Endothelial cell of umbilical vein (primary cell): ENCODE measurements around the gene PRDM11. TPM values are rescaled to one million over a fixed set of nuclear protein-coding genes. Genes with fewer than 3 reads are reported as not detected.

Source experiments
- BruUV-seq: library from RNA; stranded (reverse); fragments of 400-500 nt; replicated peaks from 2 replicates; lab custom pipeline; 2021; lab: Mats Ljungman, UMichigan
- CTCF ChIA-PET: fragments of 300-600, 350-600 bp; sonication (Branson Sonifier 250); formaldehyde crosslinking; loops from one replicate; lab custom pipeline; 2021; ENCODE audit warnings: antibody characterized with exemption, inconsistent platforms; lab: Charles Lee
- POLR2A ChIA-PET: fragments of 300-600, 350-600 bp; sonication (Branson Sonifier 250); formaldehyde crosslinking; loops from one replicate; lab custom pipeline; 2021; ENCODE audit warnings: antibody characterized with exemption, inconsistent platforms; lab: Charles Lee
- DNase-seq: peaks from one replicate; pipeline ENCODE4 v3.0.0-alpha.2; 2011; ENCODE audit warnings: low read depth, low spot score
- FAIRE-seq: peaks from 2 replicates; lab custom pipeline; 2011; peaks lifted over from hg19 to GRCh38; lab: Jason Lieb, UNC
- H2AFZ ChIP-seq: 2 replicates; pipeline ENCODE4 v1.6.0; 2012; ENCODE audit warnings: low read depth, low read length, control low read depth, inconsistent platforms
- H3K27ac ChIP-seq: 2 replicates; pipeline ENCODE4 v1.5.1; 2011; ENCODE audit warnings: low read depth, mild to moderate bottlenecking, control low read depth, low read length, moderate library complexity; ENCODE audit not compliant: insufficient read depth
- H3K27me3 ChIP-seq, 2 experiments: 2 replicates each; pipeline versions ENCODE4 v1.6.0 to v1.6.1; 2011; ENCODE audit warnings: low read length in 2 of 2, mixed read lengths in 1 of 2; ENCODE audit not compliant: control insufficient read depth in 2 of 2, insufficient read depth in 2 of 2
- H3K36me3 ChIP-seq, 2 experiments: 2 replicates in 1 of 2; 3 replicates in 1 of 2; pipeline ENCODE4 v1.5.1; 2011; ENCODE audit warnings: low read length in 2 of 2, mild to moderate bottlenecking in 1 of 2, moderate library complexity in 1 of 2; ENCODE audit not compliant: control insufficient read depth in 2 of 2, insufficient read depth in 2 of 2; ENCODE audit errors: extremely low read depth in 1 of 2
- H3K4me1 ChIP-seq: 3 replicates; pipeline ENCODE4 v1.5.1; 2011; ENCODE audit warnings: mild to moderate bottlenecking, low read length; ENCODE audit not compliant: control insufficient read depth, insufficient read depth; ENCODE audit errors: extremely low read depth
- H3K4me2 ChIP-seq: 2 replicates; pipeline ENCODE4 v1.6.1; 2011; ENCODE audit warnings: low read length, control low read depth, mixed read lengths; ENCODE audit not compliant: insufficient read depth
- H3K4me3 ChIP-seq, 3 experiments: fragments of 200-600 bp in 1 of 3; sonication (generic), shearing (Covaris generic) in 1 of 3; replicated peaks in 1 of 3; 2 replicates each; pipeline ENCODE4 v1.5.1; 2011 to 2016; ENCODE audit warnings: control low read depth in 3 of 3, low read length in 3 of 3, mild to moderate bottlenecking in 2 of 3, inconsistent platforms in 1 of 3, low read depth in 1 of 3, moderate library complexity in 1 of 3; ENCODE audit not compliant: insufficient read depth in 1 of 3
- H3K79me2 ChIP-seq: 2 replicates; pipeline ENCODE4 v1.6.0; 2012; ENCODE audit warnings: low read length, inconsistent platforms; ENCODE audit not compliant: control insufficient read depth, insufficient read depth
- H3K9ac ChIP-seq: replicated peaks from 2 replicates; pipeline ENCODE3; 2011; ENCODE audit warnings: low read length, control low read depth; ENCODE audit not compliant: insufficient read depth; ENCODE audit errors: extremely low read depth
- H3K9me1 ChIP-seq: replicated peaks from 3 replicates; pipeline ENCODE4 v1.6.0; 2011; ENCODE audit warnings: mild to moderate bottlenecking, low read length; ENCODE audit not compliant: control insufficient read depth, insufficient read depth; ENCODE audit errors: extremely low read depth
- H3K9me3 ChIP-seq: replicated peaks from 2 replicates; pipeline ENCODE4 v1.5.1; 2012; ENCODE audit warnings: low read length, inconsistent platforms; ENCODE audit not compliant: control insufficient read depth, insufficient read depth
- H4K20me1 ChIP-seq: replicated peaks from 2 replicates; pipeline ENCODE3; 2011; ENCODE audit warnings: mild to moderate bottlenecking, low read length; ENCODE audit not compliant: control insufficient read depth, insufficient read depth; ENCODE audit errors: extremely low read depth
- FOS ChIP-seq: IDR thresholded peaks from 2 replicates; pipeline ENCODE4 v1.6.1; 2011; ENCODE audit warnings: mild to moderate bottlenecking, low read length, moderate library complexity, borderline replicate concordance; ENCODE audit not compliant: insufficient read depth
- GATA2 ChIP-seq: IDR thresholded peaks from 2 replicates; pipeline ENCODE4 v1.7.0; 2011; ENCODE audit warnings: low read depth, mild to moderate bottlenecking, moderate library complexity, mixed read lengths, low read length; ENCODE audit not compliant: insufficient read length, insufficient read depth
- JUN ChIP-seq: IDR thresholded peaks from 2 replicates; pipeline ENCODE4 v1.6.1; 2011; ENCODE audit warnings: borderline replicate concordance, low read depth; ENCODE audit not compliant: insufficient read length, insufficient read depth
- POLR2AphosphoS5 ChIP-seq: IDR thresholded peaks from 2 replicates; pipeline ENCODE4 v1.6.1; 2012; ENCODE audit warnings: low read depth, mild to moderate bottlenecking, control low read depth, low read length, moderate library complexity; ENCODE audit not compliant: insufficient read depth
- dilution Hi-C: fragments of 300-500 bp; cut with MboI; formaldehyde crosslinking; loops from one replicate; pipeline ENCODE4 v1.15.0; 2019; ENCODE audit warnings: low sequenced_read_pairs; ENCODE audit not compliant: extremely low pct_ligation_motif_present
- intact Hi-C: fragments of 100-400 bp; cut with micrococcal nuclease; formaldehyde crosslinking; loops from one replicate; pipeline ENCODE4 v1.10.0; 2022
- polyA plus RNA-seq, 4 experiments: library from polyadenylated mRNA; depleted of rRNA in 3 of 4; stranded (reverse) in 3 of 4; unstranded in 1 of 4; fragments of >200 nt; gene quantifications; 2 replicates each; pipeline versions ENCODE4 v1.2.1 to v1.2.3, GENCODE V29; 2011 to 2012; ENCODE audit warnings: missing spikeins in 1 of 4
- total RNA-seq: library from RNA; stranded (reverse); gene quantifications from 2 replicates; pipeline ENCODE4 v1.2.3, GENCODE V29; 2021
- TF ChIP-seq, protein P1 (sequence below): IDR thresholded peaks from 2 replicates; pipeline ENCODE4 v1.6.1; 2011; ENCODE audit not compliant: insufficient read depth, insufficient read length
- TF ChIP-seq, protein P2 (sequence below), 2 donors: IDR thresholded peaks; 1 replicate in 1 of 2; 2 replicates in 1 of 2; pipeline ENCODE4 v1.5.1; 2011; ENCODE audit warnings: low read length in 2 of 2, mild to moderate bottlenecking in 2 of 2, moderate library complexity in 2 of 2, control low read depth in 1 of 2, inconsistent platforms in 1 of 2, low read depth in 1 of 2; ENCODE audit not compliant: insufficient read depth in 1 of 2; ENCODE audit errors: extremely low read depth in 1 of 2

Gene PRDM11
- total and polyA plus RNA-seq, 2 donors (not counting 3 experiments of a cell fraction or from before 2014, with no cell fraction given), result 6.9 to 14.1 TPM

DNA sequence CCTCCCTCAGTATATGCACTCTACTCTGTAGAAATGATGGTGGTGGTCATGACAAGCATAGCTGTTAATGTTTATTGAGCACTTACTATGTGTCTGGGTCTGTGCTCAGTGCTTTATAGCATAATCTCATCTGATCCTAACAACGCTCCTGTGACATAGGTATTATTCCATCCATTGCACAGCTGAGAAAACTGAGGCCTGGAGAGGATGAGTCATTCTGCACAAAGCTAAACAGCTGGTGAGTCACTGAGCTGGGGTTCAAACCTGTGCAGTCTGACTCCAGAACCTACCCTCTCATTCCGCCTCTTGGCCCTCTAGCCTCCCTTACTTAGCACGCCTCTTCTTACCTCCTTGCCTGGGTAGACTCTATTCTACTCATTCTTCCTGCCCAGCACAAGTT is 41.7 kb downstream of the PRDM11 start:
- DNase-seq, result no peak
- CTCF ChIA-PET, result no interaction called here
- H3K4me1 ChIP-seq, result no peaks in the 10 kb centered on the region
- BruUV-seq, result no TSS peak
- H3K9ac ChIP-seq, result no peak overlapping the region
- H3K79me2 ChIP-seq, result no peaks in the 10 kb centered on the region
- no peak overlapping the region for H3K27ac ChIP-seq
- no peak overlapping the region for H3K4me3 ChIP-seq
- H4K20me1 ChIP-seq, result no peaks in the 10 kb centered on the region
- no peak overlapping the region for H2AFZ ChIP-seq
- H3K36me3 ChIP-seq, result peaks cover 0 to 16% of the 10 kb centered on the region in 2 experiments
- no peak overlapping the region for H3K4me2 ChIP-seq
- dilution Hi-C loops, result no loop called here
- TF ChIP-seq, protein P1, sequence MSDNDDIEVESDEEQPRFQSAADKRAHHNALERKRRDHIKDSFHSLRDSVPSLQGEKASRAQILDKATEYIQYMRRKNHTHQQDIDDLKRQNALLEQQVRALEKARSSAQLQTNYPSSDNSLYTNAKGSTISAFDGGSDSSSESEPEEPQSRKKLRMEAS, result no peak
- peak; percentile 24 for TF ChIP-seq JUN
- no peak for TF ChIP-seq POLR2AphosphoS5
- no peak for TF ChIP-seq GATA2
- TF ChIP-seq, protein P2, sequence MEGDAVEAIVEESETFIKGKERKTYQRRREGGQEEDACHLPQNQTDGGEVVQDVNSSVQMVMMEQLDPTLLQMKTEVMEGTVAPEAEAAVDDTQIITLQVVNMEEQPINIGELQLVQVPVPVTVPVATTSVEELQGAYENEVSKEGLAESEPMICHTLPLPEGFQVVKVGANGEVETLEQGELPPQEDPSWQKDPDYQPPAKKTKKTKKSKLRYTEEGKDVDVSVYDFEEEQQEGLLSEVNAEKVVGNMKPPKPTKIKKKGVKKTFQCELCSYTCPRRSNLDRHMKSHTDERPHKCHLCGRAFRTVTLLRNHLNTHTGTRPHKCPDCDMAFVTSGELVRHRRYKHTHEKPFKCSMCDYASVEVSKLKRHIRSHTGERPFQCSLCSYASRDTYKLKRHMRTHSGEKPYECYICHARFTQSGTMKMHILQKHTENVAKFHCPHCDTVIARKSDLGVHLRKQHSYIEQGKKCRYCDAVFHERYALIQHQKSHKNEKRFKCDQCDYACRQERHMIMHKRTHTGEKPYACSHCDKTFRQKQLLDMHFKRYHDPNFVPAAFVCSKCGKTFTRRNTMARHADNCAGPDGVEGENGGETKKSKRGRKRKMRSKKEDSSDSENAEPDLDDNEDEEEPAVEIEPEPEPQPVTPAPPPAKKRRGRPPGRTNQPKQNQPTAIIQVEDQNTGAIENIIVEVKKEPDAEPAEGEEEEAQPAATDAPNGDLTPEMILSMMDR (IDR thresholded peaks at IDR 0.05; ENCODE audit: extremely low read depth in 1 of 2, insufficient read depth in 1 of 2, low read depth in 1 of 2, low read length in 2 of 2), result no peak
- no peak for TF ChIP-seq FOS
- no peaks in the 10 kb centered on the region for H3K9me1 ChIP-seq
- H3K27me3 ChIP-seq, result no peaks in the 10 kb centered on the region
- no peak for FAIRE-seq
- intact Hi-C loops, result no loop called here
- POLR2A ChIA-PET, result no interaction called here
- no peaks in the 10 kb centered on the region for H3K9me3 ChIP-seq
